Measurements from ENCODE around the gene ACSF2. TPM values are rescaled to one million over a fixed set of nuclear protein-coding genes. Genes with fewer than 3 reads are reported as not detected.

The ACSF2 gene
- polyA plus RNA-seq, 1 experiment = 52.1 TPM

GRCh38 chr17:50458701-50459676 lies 33.0 kb downstream of the ACSF2 start:
- Histone ChIP-seq H3K4me3 (ENCODE audit: low read depth, low read length) (no peak overlapping the region), H3K27ac (ENCODE audit: low read depth, low read length) (no peak overlapping the region), H3K9me3 (ENCODE audit: control insufficient read depth, insufficient read depth, low read length) (no peaks in the 10 kb centered on the region), H3K27me3 (ENCODE audit: control insufficient read depth, insufficient read depth, low read length) (no peaks in the 10 kb centered on the region)
- TF ChIP-seq CTCF (IDR thresholded peaks at IDR 0.05; ENCODE audit: low read depth, low read length) = no peak
- CTCF ChIA-PET = interaction anchor here (0.8 to 1.4 kb wide), 3 partner anchors 20 to 97 kb away, joined by 3 to 4 read pairs (median 4); partner anchors contain the start of gene RSAD1
- DNase-seq (ENCODE audit: low read depth, low spot score) = no peak
- POLR2A ChIA-PET = interaction anchor here (0.6 kb wide), 1 partner anchor 1178 kb away, joined by 6 read pairs; no protein-coding TSS in a partner anchor

- Histone ChIP-seq H3K4me3 (ENCODE audit: low read depth, low read length) (no peak overlapping the region), H3K27me3 (ENCODE audit: control insufficient read depth, insufficient read depth, low read length) (no peaks in the 10 kb centered on the region), H3K9me3 (ENCODE audit: control insufficient read depth, insufficient read depth, low read length) (no peaks in the 10 kb centered on the region), H3K27ac (ENCODE audit: low read depth, low read length) (no peak overlapping the region)
- ChIA-PET CTCF (no interaction called here), POLR2A (no interaction called here)
- no peak for TF ChIP-seq CTCF (IDR thresholded peaks at IDR 0.05; ENCODE audit: low read depth, low read length)
- no peak for DNase-seq (ENCODE audit: low read depth, low spot score)
Measured at GRCh38 chr17:50459756-50460155, 33.7 kb downstream of the ACSF2 start.

- H3K4me3 ChIP-seq (ENCODE audit: low read depth, low read length) = no peak overlapping the region
- TF ChIP-seq CTCF (IDR thresholded peaks at IDR 0.05; ENCODE audit: low read depth, low read length) = no peak
- POLR2A ChIA-PET = no interaction called here
- no peaks in the 10 kb centered on the region for H3K27me3 ChIP-seq (ENCODE audit: control insufficient read depth, insufficient read depth, low read length)
- CTCF ChIA-PET = no interaction called here
- no peaks in the 10 kb centered on the region for H3K9me3 ChIP-seq (ENCODE audit: control insufficient read depth, insufficient read depth, low read length)
- H3K27ac ChIP-seq (ENCODE audit: low read depth, low read length) = no peak overlapping the region
- no peak for DNase-seq (ENCODE audit: low read depth, low spot score)
Measured at GRCh38 chr17:50460831-50461526, 35.0 kb downstream of the ACSF2 start.

GRCh38 chr17:50461550-50462132 lies 35.6 kb downstream of the ACSF2 start:
- TF ChIP-seq CTCF (IDR thresholded peaks at IDR 0.05; ENCODE audit: low read depth, low read length) = no peak
- CTCF ChIA-PET = no interaction called here
- DNase-seq (ENCODE audit: low read depth, low spot score) = no peak
- no peaks in the 10 kb centered on the region for H3K9me3 ChIP-seq (ENCODE audit: control insufficient read depth, insufficient read depth, low read length)
- no peak overlapping the region for H3K27ac ChIP-seq (ENCODE audit: low read depth, low read length)
- POLR2A ChIA-PET = no interaction called here
- H3K4me3 ChIP-seq (ENCODE audit: low read depth, low read length) = no peak overlapping the region
- H3K27me3 ChIP-seq (ENCODE audit: control insufficient read depth, insufficient read depth, low read length) = peaks cover 2% of the 10 kb centered on the region

Measured in AG04450 (cell line).